Measurements from ENCODE around the gene WDR47. TPM values are rescaled to one million over a fixed set of nuclear protein-coding genes. Genes with fewer than 3 reads are reported as not detected.
"Not testable (repeated sequence)": the region's sequence is repeated elsewhere in the genome, so short reads cannot be mapped to it uniquely, and the experiment has no call there.

WDR47 gene
- total and polyA plus RNA-seq, 8 donors: 1.9 to 7.1 (median 4.2) TPM

GRCh38 chr1:109017134-109017533, 24.8 kb downstream of the WDR47 start:
- ATAC-seq (no peak), FAIRE-seq (no peak), DNase-seq (no peak)
- peaks cover 0 to 11% (median 0%) of the 10 kb centered on the region in 3 donors for H3K36me3 ChIP-seq
- no peaks in the 10 kb centered on the region for H3K9me3 ChIP-seq
- H3K27me3 ChIP-seq: no peaks in the 10 kb centered on the region
- H3K4me3 ChIP-seq: no peak overlapping the region
- H3K27ac ChIP-seq: no peak overlapping the region
- no peak for TF ChIP-seq CTCF (IDR thresholded peaks at IDR 0.05)
- WGBS, 2 donors: 96 to 98% methylated on average over 1 of the region's 1 CpG
- no peaks in the 10 kb centered on the region for H3K4me1 ChIP-seq
- intact Hi-C loops (cut with DNase I): no loop called here

GRCh38 chr1:109011335-109011734, 30.6 kb downstream of the WDR47 start:
- intact Hi-C loops (cut with DNase I): no loop called here
- FAIRE-seq (no peak), ATAC-seq (no peak), DNase-seq (no peak)
- no peaks in the 10 kb centered on the region for H3K4me1 ChIP-seq
- H3K27me3 ChIP-seq: no peaks in the 10 kb centered on the region
- no peak overlapping the region for H3K27ac ChIP-seq
- TF ChIP-seq CTCF (IDR thresholded peaks at IDR 0.05): no peak
- H3K36me3 ChIP-seq: peaks cover 0 to 14% (median 0%) of the 10 kb centered on the region in 3 donors
- WGBS, 2 donors: 70 to 80% methylated on average over 7 of the region's 7 CpGs
- no peaks in the 10 kb centered on the region for H3K9me3 ChIP-seq
- no peak overlapping the region for H3K4me3 ChIP-seq

GRCh38 chr1:108996622-108997021, 45.3 kb downstream of the WDR47 start:
- WGBS, 2 donors: 96% methylated on average over 3 of the region's 3 CpGs
- H3K27ac ChIP-seq; H3K4me3 ChIP-seq; intact Hi-C loops (cut with DNase I); DNase-seq; H3K4me1 ChIP-seq; ATAC-seq; H3K9me3 ChIP-seq; H3K27me3 ChIP-seq; FAIRE-seq: not testable (repeated sequence)
- peaks cover 0 to 21% (median 0%) of the 10 kb centered on the region in 3 donors for H3K36me3 ChIP-seq

GRCh38 chr1:108983114-108983513, 58.8 kb downstream of the WDR47 start:
- H3K27me3 ChIP-seq: no peaks in the 10 kb centered on the region
- no peak overlapping the region for H3K27ac ChIP-seq
- H3K36me3 ChIP-seq: no peaks in the 10 kb centered on the region
- intact Hi-C loops (cut with DNase I): no loop called here
- WGBS, 2 donors: 81 to 89% methylated on average over 4 of the region's 4 CpGs
- DNase-seq: no peak
- H3K4me1 ChIP-seq: no peaks in the 10 kb centered on the region
- no peak for FAIRE-seq
- no peaks in the 10 kb centered on the region for H3K9me3 ChIP-seq
- ATAC-seq: no peak
- no peak overlapping the region for H3K4me3 ChIP-seq
- no peak for TF ChIP-seq CTCF (IDR thresholded peaks at IDR 0.05)

- H3K4me1 ChIP-seq: no peaks in the 10 kb centered on the region
- TF ChIP-seq CTCF (IDR thresholded peaks at IDR 0.05): no peak
- H3K36me3 ChIP-seq: peaks cover 0 to 4% (median 0%) of the 10 kb centered on the region in 3 donors
- intact Hi-C loops (cut with DNase I): no loop called here
- H3K4me3 ChIP-seq: no peak overlapping the region
- no peaks in the 10 kb centered on the region for H3K27me3 ChIP-seq
- ATAC-seq (peak; percentile 20 to 96 (median 61)), FAIRE-seq (no peak), DNase-seq (no peak)
- H3K27ac ChIP-seq: peak overlapping the region in 1 of 4 donors; percentile 27
- no peaks in the 10 kb centered on the region for H3K9me3 ChIP-seq
- WGBS, 2 donors: 38 to 46% methylated on average over 4 of the region's 4 CpGs
Observed at GRCh38 chr1:108976658-108977057, 65.2 kb downstream of the WDR47 start.
